GM12872 (cell line): ENCODE measurements around the gene SLC30A4.

Source experiments
- TF ChIP-seq, protein P1 (sequence below): IDR thresholded peaks from 3 replicates; pipeline ENCODE4 v1.5.1; 2011; ENCODE audit warnings: low read depth, mild to moderate bottlenecking, low read length, moderate library complexity; ENCODE audit not compliant: insufficient read depth

SLC30A4 gene

GRCh38 chr15:45449395-45449794 lies 73.2 kb downstream of the SLC30A4 start:
- TF ChIP-seq, protein P1, sequence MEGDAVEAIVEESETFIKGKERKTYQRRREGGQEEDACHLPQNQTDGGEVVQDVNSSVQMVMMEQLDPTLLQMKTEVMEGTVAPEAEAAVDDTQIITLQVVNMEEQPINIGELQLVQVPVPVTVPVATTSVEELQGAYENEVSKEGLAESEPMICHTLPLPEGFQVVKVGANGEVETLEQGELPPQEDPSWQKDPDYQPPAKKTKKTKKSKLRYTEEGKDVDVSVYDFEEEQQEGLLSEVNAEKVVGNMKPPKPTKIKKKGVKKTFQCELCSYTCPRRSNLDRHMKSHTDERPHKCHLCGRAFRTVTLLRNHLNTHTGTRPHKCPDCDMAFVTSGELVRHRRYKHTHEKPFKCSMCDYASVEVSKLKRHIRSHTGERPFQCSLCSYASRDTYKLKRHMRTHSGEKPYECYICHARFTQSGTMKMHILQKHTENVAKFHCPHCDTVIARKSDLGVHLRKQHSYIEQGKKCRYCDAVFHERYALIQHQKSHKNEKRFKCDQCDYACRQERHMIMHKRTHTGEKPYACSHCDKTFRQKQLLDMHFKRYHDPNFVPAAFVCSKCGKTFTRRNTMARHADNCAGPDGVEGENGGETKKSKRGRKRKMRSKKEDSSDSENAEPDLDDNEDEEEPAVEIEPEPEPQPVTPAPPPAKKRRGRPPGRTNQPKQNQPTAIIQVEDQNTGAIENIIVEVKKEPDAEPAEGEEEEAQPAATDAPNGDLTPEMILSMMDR: no peak

DNA sequence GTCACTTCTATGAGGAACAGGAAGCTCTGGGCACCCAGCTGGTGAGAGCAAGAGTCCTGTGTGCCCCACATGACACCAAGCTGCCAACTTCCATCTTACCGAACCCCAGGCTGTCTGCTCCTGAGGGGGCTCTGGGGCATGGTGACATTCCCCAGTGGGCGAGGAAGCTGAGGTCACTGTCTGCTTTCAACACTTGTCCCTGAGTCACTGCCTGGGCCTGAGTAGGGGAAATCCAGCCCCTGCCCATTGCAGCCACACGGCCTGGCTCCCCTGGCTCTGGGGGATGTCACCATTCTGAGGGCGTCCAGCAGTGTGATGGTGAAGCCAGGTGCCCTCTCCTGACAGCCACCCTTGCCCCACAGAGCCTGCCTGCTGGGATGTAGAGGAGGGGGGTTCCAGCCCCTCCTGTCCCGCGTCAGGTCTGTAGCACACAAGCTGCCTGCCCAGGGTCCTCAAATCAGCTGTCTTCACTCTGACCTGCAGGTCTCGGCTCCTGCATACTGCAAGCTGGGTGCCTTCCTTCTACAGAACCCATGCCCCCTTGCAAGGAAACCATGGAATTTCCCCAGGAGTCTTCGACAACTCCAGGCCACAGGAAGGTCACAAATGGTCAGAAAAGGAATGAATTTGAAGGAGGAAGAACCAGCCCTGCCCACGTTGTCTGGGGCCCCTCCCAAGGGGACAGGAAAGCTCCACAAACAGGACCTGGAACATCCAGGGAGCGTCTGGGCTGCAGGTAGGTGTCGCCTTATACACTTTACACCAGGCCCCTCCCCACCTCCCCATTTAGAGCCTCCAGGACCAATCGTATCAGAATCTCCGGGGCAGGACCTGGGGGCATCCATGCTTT lies 74.3 kb downstream of the SLC30A4 start:
- TF ChIP-seq, protein P1: no peak

- TF ChIP-seq, protein P1: no peak
These were observed 78.9 kb downstream of the SLC30A4 start for GRCh38 chr15:45443645-45444044.

DNA sequence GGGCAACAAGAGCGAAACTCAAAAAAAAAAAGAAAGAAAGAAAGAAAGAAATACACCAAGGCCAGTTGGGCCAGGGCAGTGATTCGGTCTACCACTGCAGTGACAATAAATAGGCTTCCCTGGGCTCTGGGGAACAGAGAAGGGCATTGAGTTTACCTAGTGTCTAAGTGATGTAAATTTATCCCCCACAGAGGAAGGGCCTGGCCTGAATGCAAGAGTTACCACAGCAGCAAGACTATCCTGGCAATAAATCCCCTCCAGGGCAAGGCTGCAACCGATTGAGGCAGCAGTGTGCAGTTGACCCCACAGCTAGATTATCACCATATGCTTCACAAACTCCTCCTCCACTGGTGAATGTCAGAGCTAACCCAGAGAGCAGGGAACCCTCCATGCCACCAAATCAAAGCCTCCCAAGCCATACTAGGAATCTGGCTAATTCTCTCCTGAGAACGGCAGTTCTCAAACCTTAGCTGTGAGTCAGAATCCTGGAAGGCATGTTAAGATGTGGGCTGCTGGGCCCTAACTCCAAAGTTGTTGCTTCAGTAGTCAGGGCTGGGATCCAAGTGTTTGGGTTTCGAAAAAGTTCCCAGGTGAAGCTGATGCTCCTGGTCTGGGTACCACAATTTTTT lies 79.9 kb downstream of the SLC30A4 start:
- TF ChIP-seq, protein P1: no peak

- TF ChIP-seq, protein P1: no peak
These were observed 80.9 kb downstream of the SLC30A4 start for GRCh38 chr15:45441686-45442085.

GRCh38 chr15:45441036-45441435 lies 81.5 kb downstream of the SLC30A4 start:
- TF ChIP-seq, protein P1: no peak

GRCh38 chr15:45439521-45440260 lies 82.9 kb downstream of the SLC30A4 start:
- TF ChIP-seq, protein P1: no peak
